ENCODE data around the gene ATP2C2. TPM values are rescaled to one million over a fixed set of nuclear protein-coding genes. Genes with fewer than 3 reads are reported as not detected.

ATP2C2 gene
- total RNA-seq, 1 experiment from 2014 or later: 4.0 TPM

GRCh38 chr16:84380405-84380804 lies 12.1 kb downstream of the ATP2C2 start:
- no peak overlapping the region for H4K8ac ChIP-seq (replicated peaks; ENCODE audit: insufficient read length, low read depth, low read length)
- H3K18ac ChIP-seq (ENCODE audit: insufficient read length, low read depth, low read length): no peak overlapping the region
- no peak overlapping the region for H3K23ac ChIP-seq (ENCODE audit: insufficient read length, low read depth, low read length)
- no peak for TF ChIP-seq CTCF (conservative IDR thresholded peaks at IDR 0.05)
- H3K23me2 ChIP-seq (ENCODE audit: insufficient read length, low read depth, low read length, poor library complexity, severe bottlenecking): no peaks in the 10 kb centered on the region
- H3K14ac ChIP-seq (ENCODE audit: insufficient read depth, low read length): no peak overlapping the region; the same call in 1 of the 2 replicates
- H3K27me3 ChIP-seq (ENCODE audit: insufficient read depth, low read length): no peaks in the 10 kb centered on the region
- no peak overlapping the region for H4K91ac ChIP-seq (ENCODE audit: insufficient read length, low read depth, low read length)
- no peak overlapping the region for H2AK5ac ChIP-seq (ENCODE audit: insufficient read length, low read length)
- no peak overlapping the region for H2BK120ac ChIP-seq (ENCODE audit: low read depth, low read length, poor library complexity, severe bottlenecking)
- H3K79me1 ChIP-seq (ENCODE audit: insufficient read depth, low read depth, low read length, poor library complexity, severe bottlenecking): no peaks in the 10 kb centered on the region
- peaks cover 4% of the 10 kb centered on the region; the same call in 1 of the 2 replicates for H3K4me1 ChIP-seq (ENCODE audit: insufficient read depth, low read length)
- no peak overlapping the region for H3K27ac ChIP-seq (ENCODE audit: insufficient read length, low read depth, low read length)
- DNase-seq: no peak
- no peak overlapping the region for H3K4ac ChIP-seq (ENCODE audit: low read depth, low read length)
- H3K79me2 ChIP-seq (ENCODE audit: insufficient read depth, low read length): no peaks in the 10 kb centered on the region
- Mint-ChIP-seq H3K4me1 (peaks cover 14 to 27% of the 10 kb centered on the region in 2 experiments), H3K36me3 (ENCODE audit: insufficient read depth in 1 of 3, low read depth in 3 of 3) (0 out of 7 replicates have a peak, but pooled peaks cover 0 to under 1% (median 0%) of the 10 kb centered on the region in 3 experiments), H3K27ac (no peak overlapping the region; a peak in 1 of 7 replicates), H3K4me3 (no peak overlapping the region), H3K27me3 (ENCODE audit: low read depth) (peaks cover 6% of the 10 kb centered on the region), H3K9me3 (peaks cover 10 to 15% of the 10 kb centered on the region in 2 experiments)
- H2BK5ac ChIP-seq (ENCODE audit: insufficient read length, low read length): no peak overlapping the region
- no peak overlapping the region for H2BK12ac ChIP-seq (ENCODE audit: insufficient read length, low read depth, low read length)
- no peak overlapping the region for H4K5ac ChIP-seq (ENCODE audit: insufficient read length, low read depth, low read length)
- H3T11ph ChIP-seq (ENCODE audit: low read length): no peak overlapping the region
- H3K9me3 ChIP-seq (ENCODE audit: control insufficient read depth, low read depth, low read length): no peaks in the 10 kb centered on the region
- no peak overlapping the region for H2BK15ac ChIP-seq (ENCODE audit: low read depth, low read length)
- no peak overlapping the region for H3K56ac ChIP-seq (ENCODE audit: insufficient read length, low read depth, low read length)
- H3K4me2 ChIP-seq (ENCODE audit: insufficient read depth, insufficient read length, low read length): no peak overlapping the region
- H4K20me1 ChIP-seq (ENCODE audit: control insufficient read depth, insufficient read depth, insufficient read length): no peaks in the 10 kb centered on the region
- no peak overlapping the region for H2AFZ ChIP-seq (ENCODE audit: low read length)
- no peak overlapping the region for H3K9ac ChIP-seq (ENCODE audit: extremely low read depth, insufficient read length, low read length)
- H2BK20ac ChIP-seq (ENCODE audit: low read depth, low read length, poor library complexity, severe bottlenecking): no peak overlapping the region
- WGBS (ENCODE audit: extremely low coverage, insufficient read length, low lambda C conversion rate): no CpG with 5 or more reads among the region's 8 CpGs

All from H9 (cell line).